IPS DF 4.7 (cell line): ENCODE measurements around the gene OR1N1.
"Not testable (repeated sequence)": the region's sequence is repeated elsewhere in the genome, so short reads cannot be mapped to it uniquely, and the experiment has no call there.

Experiments
- DNase-seq: peaks from one replicate; pipeline ENCODE4 v3.0.0-alpha.2; 2013; ENCODE audit warnings: low spot score; ENCODE audit errors: extremely low read depth

The OR1N1 gene, protein sequence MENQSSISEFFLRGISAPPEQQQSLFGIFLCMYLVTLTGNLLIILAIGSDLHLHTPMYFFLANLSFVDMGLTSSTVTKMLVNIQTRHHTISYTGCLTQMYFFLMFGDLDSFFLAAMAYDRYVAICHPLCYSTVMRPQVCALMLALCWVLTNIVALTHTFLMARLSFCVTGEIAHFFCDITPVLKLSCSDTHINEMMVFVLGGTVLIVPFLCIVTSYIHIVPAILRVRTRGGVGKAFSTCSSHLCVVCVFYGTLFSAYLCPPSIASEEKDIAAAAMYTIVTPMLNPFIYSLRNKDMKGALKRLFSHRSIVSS

DNA sequence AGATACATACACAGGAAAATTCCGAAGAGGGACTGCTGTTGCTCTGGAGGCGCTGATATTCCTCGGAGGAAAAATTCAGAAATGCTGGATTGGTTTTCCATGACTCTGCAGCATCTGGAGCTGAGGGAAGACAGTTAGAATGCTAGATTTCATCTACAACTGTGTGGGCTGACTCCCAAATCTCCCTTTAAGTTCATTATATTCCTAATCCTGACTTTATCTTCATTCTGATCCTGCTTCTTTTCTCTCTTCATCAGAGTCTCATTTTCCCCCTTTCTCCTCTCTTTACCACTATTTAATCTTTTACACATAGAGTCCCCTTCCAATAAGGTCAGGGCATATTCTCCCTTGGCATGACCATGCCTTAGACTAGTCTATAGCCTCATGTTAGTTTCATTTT, at the start of gene OR1N1:
OR1N1 (minus strand) TSS at position 101 of the 400 bp plus-strand sequence; CDS start at position 101, 0 bp downstream.
- no peak for DNase-seq

DNA sequence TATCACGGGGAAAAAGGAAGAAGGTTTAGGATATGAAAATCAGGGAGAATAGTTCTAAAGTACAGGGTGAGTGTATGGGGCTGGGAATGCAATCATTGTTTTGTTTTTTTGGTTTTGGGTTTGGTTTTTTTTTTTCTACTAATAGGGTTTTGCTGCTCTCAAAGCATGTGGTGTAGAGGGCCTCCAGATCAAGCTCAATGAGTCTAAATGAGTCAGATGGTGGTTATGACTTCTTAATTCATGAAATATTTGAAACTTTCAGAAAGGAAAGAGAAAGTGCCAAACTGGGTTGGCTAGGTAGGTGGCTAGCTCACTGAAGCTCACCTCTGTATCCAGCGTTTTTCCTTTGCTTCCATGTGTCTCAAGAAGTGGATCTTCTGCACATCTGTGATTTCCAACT, 45.4 kb upstream of the OR1N1 start:
- DNase-seq: no peak

DNA sequence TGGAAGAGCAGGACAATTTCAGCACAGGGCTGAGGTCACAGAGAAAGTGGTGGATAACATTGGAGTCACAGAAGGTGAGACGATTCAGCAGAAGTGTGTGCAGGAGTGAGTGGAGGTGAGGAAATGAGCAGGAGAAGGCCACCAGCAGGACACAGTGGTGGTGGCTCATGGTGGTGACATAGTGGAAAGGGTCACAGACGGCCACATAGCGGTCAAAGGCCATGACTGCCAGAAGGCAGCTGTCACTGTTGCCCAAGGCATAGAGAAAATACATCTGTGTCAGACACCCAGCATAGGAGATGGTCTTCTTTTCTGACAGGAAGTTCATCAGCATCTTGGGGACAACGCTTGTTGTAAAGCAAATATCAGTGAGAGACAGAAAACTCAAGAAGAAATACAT, 40.8 kb upstream of the OR1N1 start:
- no peak for DNase-seq

DNA sequence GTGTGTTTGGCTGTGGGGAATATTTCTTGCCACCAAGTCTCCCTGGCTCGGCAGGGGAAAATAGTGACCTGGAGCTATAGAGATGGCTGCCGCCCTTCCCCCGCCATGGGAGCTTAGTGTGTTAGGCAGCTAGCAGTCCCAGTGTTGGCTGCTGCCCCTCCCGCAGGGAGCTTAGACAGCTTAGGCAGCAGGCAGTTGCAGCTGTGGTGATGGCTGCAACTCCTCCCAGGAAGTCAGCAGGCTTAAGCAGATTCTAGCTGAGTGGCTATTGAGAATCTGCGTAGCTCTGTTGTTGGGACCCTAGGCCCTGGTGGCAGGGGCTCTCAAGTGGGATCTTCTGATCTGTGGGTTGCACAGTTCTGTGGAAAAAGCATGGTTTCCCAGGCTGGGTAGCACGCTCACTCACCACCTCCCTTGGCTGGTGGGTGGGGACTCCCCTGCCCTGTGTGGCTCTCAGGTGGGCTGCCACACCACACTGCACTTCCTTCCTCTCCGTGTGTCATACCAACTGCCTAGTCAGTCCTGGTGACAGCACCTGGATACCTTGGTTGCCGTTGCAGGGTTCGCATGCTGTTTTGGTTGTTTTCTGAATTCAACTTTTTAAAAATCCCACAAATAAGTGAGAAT, 35.2 kb upstream of the OR1N1 start:
- DNase-seq: peak; percentile 14

DNA sequence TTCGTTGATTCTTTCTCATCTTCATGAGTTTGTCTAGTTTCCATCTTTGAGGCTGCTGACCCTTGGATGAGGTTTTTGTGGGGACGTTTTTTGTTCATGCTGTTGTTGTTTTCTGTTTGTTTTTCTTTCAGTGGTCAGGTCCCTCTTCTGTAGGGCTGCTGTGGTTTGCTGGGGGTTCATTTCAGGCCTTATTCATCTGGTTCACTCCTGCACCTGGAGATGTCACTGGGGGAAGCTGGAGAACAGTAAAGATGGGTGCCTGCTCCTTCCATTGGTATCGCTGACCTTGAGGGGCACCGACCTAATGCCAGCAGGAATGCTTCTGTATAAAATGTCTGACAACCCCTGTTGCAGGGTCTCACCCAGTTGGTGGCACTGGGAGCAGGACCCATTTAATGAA, 34.4 kb upstream of the OR1N1 start:
- DNase-seq: no peak

DNA sequence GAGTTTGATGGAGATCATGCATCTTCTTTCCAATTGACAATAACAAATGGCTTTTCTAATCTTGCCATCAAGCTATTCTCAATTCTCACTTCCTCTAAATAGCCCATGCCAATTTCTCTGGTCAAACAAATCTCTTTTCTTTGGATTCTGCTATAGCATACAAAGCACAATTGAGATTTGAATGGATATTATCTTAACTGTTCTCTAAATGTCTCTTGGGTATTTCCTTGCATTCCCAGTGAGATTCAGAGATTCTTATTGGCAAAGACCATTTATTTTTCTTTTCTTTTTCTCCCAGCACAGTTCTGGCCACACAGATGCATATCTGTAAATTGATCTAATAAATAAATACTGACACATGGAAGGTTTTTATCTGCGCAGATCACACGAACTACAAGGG, 25.7 kb upstream of the OR1N1 start, which contains the start of gene OR1N2:
OR1N2 (plus strand) TSS at position 301 of the 400 bp plus-strand sequence. CDS start 100 bp downstream, outside the sequence.
- no peak for DNase-seq

DNA sequence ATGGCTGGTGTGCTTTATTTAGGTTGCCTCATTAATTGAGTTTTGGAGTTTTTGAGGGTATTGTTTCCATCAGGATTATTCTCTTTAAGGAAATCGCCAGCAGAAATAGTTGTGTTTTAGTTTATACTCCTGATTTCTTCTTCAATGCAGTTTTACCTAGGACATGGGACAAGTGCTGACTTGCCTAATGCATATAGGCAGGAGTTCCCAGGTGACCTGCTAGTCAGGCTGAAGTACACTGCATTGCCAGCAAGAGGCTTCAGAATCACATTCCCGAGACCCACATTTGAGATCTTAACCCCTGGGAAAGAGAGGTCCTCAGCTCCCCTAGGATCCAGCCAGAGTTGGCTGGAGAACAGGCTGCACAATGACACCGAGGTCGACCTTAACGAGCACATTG, 24.3 kb upstream of the OR1N1 start:
- DNase-seq: no peak

DNA sequence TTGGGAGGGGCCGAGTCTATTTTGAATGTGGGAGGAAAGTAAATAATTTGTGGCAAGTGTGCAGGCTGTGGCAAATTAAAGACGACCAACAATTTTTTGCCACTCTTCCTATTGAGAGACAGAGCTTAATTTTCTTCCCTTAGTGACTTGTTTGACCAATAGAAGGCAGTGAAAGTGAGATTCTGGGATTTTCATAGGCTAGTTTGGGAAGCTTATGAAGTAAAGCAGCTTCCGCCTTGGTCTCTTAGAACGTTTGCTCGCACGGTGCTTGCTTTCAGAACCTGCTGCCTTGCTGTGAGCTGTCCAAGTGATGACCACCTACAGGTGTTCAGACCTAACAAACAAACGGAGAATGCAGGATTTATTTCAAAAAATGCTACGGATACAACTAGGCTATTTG, 19.1 kb upstream of the OR1N1 start:
- DNase-seq: no peak

DNA sequence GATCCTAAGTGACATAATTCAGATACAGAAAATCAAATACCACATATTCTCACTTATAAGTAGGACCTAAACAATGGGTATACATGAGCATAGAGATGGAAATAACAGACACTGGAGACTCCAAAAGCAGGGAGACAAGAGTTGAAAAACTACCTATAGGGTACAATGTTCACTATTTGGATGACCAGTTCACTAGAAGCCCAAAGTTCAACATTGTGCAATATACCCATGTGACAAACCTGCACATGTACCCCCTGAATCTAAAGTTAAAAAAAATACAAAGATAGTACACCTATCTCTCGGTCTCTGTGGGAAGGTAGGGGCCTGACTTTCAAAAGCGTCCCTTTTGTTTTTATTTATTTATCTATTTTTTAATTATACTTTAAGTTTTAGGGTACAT, 11.7 kb upstream of the OR1N1 start:
- DNase-seq: no peak

DNA sequence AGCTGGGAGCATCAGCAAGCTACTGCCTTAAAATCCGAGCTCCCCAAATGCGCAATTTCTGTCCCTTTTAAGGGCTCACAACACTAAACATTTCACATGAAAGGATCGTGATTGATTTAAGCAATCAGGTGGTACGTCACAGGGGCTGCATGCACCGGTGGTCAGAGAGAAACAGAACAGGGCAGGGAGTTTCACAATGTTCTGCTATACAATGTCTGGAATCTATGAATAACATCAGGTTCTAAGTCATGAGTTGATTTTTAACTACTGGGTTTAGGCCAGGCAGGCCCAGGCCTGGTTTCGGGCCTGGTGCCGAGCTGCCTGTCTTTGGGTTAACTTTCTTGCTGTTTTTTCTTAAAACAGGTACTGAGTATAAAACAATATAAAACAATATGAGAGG, 10.0 kb upstream of the OR1N1 start:
- not testable (repeated sequence) for DNase-seq

DNA sequence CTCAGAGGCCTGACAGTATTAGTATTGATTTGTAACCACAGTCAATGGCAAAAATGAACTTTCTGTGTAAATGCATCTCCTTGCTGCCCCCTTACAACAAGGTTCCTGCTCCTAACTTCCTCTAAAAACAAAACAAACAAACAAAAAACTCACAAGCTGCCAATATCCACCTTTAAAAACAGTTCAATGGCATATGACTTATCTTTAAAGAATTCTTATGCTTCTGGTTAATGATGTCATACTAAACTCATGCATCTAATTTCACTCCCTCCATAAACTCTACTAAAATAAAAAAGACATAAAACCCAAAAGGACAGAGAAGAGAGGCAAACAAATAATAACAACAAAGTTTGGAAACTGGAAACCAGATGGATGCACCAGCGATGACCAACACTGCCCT, 9.0 kb upstream of the OR1N1 start:
- DNase-seq: no peak

DNA sequence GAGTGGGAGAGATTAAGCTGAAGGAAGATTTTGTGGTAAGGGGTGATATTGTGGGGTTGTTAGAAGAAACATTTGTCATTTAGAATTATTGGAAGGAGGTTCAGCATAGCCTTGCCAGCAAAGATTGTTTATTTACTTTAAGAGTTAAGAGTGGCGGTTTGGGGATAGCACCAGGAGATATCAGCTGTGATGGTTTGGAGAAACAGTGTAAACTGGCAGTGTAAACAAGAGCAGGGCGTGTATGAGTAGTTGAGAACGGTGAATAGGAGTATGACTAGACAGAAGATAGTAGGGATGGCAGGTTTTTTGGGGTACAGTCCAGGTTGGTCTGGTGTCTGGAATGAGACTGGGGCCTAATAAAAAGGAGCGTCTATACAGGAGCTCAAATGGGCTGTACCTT, 4.1 kb upstream of the OR1N1 start:
- DNase-seq: not testable (repeated sequence)

DNA sequence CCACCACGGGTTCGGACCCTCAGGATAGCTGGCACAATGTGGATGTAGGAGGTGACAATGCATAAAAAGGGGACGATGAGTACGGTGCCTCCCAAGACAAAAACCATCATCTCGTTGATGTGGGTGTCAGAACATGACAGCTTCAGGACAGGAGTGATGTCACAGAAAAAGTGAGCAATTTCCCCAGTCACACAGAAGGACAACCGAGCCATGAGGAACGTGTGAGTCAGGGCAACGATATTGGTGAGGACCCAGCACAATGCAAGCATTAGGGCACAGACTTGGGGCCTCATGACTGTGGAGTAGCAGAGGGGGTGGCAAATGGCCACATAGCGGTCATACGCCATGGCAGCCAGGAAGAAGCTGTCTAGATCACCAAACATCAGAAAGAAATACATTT, 491 bp downstream of the OR1N1 start:
- no peak for DNase-seq

DNA sequence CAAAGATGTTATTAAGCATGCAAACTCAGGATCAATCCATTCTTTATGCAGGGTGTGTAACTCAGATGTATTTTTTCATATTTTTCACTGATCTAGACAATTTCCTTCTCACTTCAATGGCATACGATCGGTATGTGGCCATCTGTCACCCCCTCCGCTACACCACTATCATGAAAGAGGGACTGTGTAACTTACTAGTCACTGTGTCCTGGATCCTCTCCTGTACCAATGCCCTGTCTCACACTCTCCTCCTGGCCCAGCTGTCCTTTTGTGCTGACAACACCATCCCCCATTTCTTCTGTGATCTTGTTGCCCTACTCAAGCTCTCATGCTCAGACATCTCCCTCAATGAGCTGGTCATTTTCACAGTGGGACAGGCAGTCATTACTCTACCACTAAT, 7.7 kb downstream of the OR1N1 start:
- DNase-seq: no peak

DNA sequence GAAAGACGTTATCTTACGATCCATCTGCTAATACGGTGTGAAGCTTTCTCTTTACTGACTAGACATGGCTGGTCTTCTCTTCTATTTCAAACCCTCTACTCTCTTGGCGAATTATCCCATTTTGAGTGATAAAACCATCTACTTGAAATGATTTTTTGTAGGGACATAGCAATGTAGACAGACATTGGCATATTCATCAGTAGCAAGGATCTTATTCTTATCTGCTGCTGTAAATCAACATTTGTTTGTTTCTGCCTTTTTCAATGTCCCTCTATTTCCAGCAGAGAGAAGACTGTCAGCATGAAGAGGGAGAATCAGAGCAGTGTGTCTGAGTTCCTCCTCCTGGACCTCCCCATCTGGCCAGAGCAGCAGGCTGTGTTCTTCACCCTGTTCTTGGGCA, 8.3 kb downstream of the OR1N1 start, which contains the start of gene OR1J4:
OR1J4 (plus strand) TSS at position 301 of the 400 bp plus-strand sequence; CDS start at position 301, 0 bp downstream.
- no peak for DNase-seq

DNA sequence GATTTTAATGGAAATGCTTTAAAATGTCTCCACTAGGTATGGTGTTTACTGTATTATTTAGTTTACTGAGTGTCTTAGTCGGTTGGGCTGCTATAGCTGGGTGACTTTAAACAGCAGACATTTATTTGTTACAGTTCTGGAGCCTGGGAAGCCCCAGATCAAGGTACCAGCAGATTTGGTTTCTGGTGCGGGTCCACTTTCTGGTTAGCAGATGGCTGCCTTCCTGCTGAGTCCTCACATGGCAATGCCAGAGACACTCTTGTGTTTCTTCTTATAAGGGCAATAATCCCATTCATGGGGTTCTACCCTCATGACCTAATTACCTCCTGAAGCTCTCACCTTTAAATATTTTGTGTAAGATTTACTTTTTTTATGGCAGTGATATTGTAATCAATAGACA, 8.9 kb downstream of the OR1N1 start:
- no peak for DNase-seq

DNA sequence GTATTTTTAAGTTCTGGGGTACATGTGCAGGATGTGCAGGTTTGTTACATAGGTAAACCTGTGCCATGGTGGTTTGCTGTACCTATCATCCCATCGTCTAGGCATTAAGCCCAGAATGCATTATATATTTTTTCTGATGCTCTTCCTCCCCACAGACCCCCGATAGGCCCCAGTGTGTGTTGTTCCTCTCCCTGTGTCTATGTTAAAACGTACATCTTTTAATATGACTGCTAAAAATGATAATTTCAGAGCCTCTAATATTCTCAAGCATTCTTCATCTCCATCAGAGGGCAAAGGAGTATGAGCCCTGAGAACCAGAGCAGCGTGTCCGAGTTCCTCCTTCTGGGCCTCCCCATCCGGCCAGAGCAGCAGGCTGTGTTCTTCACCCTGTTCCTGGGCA, 16.6 kb downstream of the OR1N1 start, which contains the start of gene OR1J2:
OR1J2 (plus strand) TSS at position 301 of the 400 bp plus-strand sequence; CDS start at position 301, 0 bp downstream.
- no peak for DNase-seq

DNA sequence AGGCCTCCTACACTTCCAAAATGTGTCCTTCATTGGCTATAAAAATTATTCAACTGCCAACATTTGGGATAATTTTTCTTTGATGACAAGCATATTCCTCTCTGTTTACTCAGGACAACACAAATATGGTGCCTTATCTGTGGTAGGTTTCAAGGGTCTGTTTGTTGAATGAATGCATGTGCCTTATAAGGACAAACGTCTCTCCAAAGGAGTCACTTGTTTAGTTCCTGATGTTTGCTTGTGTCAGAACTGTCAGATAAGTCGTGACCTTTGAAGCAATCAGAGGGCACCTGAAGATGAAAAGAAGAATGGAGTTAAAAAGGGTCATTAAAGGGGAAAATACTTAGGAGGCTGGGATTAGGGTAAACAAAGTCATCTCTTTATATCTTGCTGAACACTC, 20.1 kb downstream of the OR1N1 start:
- no peak for DNase-seq

DNA sequence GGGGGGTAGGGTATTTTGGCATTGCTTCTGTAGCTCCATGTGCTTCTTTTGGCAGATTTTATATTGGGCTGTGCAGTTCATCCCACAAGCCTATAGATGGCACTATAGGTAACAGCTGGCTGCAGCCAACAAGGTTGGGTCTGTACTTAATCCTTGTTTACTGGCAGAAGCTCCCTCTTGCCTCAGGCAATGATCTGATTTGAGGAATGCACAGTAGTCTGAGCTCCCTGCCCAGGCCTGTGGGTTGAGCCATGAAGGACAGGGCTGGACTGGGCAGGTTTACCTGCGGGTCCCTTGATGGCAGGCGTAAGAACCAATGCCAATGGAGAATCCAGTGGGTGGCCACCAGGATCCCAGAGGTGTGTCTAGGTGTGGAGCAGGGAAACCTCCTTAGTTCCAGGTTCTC, 28.2 kb downstream of the OR1N1 start:
- DNase-seq: peak; percentile 33

DNA sequence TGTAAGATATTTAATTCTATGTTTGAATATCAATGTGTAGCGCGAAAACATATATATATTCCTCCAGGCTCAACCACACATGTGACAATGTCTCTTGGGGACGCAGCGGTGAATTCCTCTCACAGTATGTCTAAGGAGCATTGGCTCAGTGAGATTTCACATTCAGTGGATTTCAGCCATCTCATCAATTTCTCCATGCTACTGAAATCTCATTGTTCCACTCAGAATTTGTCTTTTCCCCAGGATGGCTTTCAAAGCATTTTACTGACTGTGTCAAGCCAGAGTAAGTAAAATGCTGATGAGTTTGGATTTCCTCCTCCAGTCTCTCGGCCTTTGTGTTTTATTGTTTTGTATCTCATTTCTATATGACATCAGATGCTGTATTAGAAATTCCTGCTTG, 48.0 kb downstream of the OR1N1 start:
- no peak for DNase-seq

DNA sequence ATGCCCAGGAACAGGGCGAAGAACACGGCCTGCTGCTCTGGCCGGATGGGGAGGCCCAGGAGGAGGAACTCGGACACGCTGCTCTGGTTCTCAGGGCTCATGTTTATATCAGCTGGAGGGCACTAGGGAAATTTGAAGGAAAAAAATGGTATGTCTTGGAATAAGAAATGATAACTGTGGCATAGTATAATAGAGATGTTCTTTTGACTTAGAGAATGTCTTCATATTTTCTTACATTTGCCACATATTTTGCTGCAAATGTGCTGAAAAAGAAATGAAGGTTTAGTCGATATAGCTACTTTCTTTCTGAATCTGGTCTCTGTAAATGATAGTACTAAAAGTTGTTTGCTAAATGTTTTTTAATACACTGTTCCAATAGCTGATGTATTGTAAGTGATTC, 49.3 kb downstream of the OR1N1 start, which contains the start of gene OR1J1:
OR1J1 (minus strand) TSS at position 101 of the 400 bp plus-strand sequence; CDS start at position 101, 0 bp downstream.
- DNase-seq: no peak

DNA sequence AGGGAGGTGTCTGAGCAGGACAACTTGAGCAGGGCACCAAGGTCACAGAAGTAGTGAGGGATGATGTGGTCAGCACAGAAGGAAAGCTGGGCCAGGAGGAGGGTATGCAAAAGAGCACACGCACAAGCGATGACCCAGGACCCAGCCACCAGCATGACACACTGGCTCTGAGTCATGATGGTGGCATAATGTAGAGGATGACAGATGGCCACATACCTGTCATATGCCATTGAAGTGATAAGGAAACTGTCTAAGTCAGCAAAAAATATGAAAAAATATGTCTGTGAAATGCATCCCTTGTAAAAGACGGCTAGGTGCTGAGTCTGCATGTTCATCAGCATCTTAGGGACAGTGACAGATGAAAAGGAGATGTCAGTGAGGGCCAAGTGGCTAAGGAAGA, 49.7 kb downstream of the OR1N1 start:
- no peak for DNase-seq
